Stimulated activated CD8-positive, alpha-beta memory T cell treated with anti-CD3 and anti-CD28 coated beads, Interleukin-12 subunit alpha, Interleukin-12 subunit beta, amount 100 ng/mL, for 24 hours (primary cell): ENCODE data around the gene MNAT1.
A peak's percentile ranks its signal among the peaks of the same experiment; 100 is the strongest.

Experiments
- DNase-seq: peaks from one replicate; pipeline ENCODE4 v3.0.0-alpha.2; 2020; ENCODE audit errors: extremely low read depth

Gene MNAT1

DNA sequence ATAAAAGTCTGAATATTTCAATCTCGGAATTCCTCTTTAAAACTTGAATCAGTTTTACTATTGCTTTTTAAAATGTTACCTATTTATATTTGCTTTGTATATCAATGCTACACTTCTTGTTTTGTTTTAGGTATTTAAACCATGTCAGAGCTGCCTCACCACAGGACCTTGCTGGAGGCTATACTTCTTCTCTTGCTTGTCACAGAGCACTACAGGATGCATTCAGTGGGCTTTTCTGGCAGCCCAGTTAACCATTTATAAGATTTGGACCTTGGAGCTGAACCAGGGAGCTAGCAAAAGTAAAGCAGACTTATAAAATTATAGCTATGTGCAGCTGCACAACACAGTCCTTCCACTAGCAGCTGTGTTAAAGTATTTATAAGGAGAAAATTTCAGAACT is 233.5 kb downstream of the MNAT1 start:
- DNase-seq: no peak

DNA sequence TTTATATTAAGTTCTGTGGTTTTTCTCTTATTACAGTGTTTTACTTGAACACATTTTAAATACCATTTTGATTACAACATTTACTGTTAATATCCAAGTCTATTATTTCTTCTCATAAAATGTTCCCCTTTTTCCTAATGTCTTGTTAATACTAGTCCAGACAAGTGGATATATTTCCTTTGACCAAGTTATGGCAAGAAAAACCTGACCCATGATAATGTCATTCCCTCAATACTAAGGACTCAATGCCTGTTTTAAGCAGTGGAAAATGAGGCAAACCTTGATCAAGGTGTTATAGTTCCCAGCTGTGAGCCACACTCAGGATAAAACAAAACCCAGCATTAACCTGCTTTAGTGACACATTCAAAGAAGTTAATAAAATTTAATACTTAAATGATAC is 234.1 kb downstream of the MNAT1 start:
- DNase-seq: no peak

DNA sequence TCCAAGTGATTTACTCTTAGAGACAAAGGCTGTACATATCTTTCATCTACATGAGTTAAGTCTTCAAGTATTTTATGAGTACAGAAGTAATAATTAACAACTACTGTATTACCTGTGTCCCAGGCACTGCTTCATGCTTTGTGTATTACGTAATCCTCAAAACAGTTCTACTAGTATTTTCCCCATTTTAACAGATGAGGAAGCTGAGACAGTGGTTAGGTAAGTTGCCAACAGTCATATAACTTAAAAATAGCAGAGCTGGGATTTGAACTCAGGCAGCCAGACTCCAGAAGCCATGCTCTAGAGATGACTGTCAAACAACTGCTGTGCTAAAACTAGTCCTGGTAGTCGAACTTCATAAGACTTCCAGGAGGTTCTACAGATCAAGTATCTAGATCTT is 235.6 kb downstream of the MNAT1 start:
- no peak for DNase-seq

GRCh38 chr14:60971271-60971670 is 236.7 kb downstream of the MNAT1 start:
- DNase-seq: no peak

DNA sequence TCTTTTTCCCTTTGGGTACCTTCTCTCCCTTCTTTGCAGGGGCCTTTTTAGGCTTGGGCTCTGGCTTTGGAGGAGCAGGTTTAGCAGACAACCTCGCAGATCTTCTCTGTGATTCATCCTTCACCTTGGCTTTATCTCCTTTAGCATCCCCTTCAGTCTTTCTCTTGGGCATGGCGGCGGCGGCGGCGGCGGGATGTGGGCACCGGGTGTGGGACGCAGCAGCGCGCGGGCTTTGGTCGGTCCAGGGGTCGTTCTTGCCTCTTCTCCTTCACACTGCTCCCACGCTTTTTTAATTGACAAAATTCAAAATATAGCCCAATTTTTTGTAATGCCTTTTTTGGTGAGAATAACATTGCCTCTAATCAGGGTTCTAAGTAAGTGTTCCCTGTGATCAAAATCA is 237.7 kb downstream of the MNAT1 start:
- DNase-seq: no peak

DNA sequence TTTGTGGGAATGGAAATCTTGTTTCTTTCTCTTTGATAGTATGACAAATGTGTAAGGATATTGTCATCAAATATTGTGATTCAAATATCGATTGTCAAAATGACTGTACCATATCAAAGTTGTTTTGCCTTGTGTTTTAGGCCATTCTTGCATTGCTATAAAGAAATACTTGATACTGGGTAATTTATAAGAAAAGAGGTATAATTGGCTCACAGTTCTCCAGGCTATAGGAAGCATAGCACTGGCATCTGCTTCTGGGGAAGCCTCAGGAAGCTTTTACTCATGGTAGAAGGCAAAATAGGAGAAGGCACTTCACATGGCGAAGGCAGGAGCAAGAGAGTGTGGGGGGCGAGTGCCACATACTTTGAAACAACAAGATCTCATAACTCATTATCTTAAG is 238.5 kb downstream of the MNAT1 start:
- DNase-seq: no peak

DNA sequence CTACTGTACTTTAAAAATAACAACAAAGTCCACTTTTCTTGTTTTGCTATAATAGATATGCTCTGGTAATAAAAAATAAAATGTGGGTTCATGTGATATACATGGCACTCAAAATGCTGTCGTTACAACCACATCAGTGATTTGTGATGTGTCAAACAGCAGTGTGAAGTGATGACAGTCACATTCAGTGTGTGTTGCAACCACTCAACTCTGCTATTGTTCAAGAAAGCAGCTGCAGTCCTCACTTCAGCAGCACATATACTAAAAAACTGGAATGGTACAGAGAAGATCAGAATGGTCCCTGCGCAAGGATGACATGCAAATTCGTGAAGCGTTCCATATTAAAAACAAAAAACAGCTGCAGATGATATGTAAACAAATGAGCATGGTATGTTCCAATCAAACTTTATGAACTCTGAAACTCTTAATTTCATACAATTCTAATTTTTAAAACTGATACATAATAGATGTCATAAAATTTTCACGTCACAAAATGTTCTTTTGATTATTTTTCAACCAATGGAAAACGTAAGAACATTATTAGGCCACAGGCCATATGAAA is 239.6 kb downstream of the MNAT1 start:
- no peak for DNase-seq

GRCh38 chr14:60975551-60975950 is 241.0 kb downstream of the MNAT1 start:
- DNase-seq: no peak

DNA sequence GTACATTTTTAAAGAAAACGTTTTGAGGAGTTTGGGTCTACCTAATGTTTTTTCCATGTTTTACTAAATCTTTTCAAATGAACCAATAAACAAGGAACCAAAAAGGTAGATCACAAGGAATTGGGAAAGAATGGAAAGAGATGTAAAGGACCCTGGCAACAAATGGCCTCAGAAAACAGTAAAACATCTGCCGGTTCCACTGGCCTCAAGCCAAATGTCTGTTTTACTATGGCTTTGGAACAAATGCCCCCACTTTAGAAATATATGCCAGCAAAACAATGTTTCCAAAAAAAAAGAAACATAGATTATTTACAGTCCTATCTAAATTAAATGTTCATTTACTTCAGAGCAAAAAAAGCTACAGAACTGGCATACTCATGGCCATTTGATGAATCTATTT is 243.3 kb downstream of the MNAT1 start:
- no peak for DNase-seq

- peak; percentile 80 for DNase-seq
Measured at GRCh38 chr14:60980811-60981632, 246.5 kb downstream of the MNAT1 start, which contains the start of the genes SLC38A6 and TRMT5. TSS of gene SLC38A6 (plus strand) at chr14:60981245. CDS start at chr14:60981278, 33 bp downstream. TSS of gene TRMT5 (minus strand) at chr14:60981079. CDS start at chr14:60980973, 106 bp downstream.

DNA sequence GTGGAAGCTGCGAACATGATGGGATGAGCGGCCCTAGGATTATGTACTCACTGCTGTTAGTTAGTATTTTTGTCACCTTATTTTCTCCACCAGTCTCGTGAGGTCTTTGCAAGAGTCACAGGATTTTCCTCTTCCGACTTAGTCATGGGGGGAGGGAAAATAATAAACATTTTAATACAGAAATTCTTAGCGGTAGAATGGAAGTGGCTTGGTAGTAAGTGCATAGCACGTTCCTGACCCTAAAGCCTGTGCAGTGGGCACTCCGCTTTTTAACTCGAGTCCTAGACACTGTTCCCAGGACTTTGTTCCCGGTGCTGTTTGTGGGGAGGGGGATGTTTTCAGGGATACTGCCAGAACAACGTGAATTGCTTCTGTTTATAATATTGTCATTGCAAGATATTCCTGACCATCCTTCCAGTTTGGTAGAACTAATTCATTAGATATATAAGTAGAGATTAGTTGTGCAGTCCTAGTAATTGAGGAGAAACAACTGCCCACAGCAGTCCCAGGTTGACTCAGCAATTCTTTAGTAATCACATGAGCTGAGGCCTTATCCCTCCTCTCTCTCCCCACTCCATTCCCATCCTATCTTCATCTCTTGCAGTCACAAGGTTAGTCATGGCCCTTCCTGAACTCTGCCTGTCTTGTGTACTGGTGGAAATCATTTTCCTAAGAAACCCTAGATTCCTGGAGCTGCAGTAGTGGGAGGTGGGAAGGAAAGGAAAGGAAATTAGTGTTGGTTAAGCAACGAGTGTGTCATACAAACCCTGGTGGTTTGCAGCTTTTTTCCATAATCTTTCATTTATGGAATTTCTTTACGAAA is 247.3 kb downstream of the MNAT1 start:
- no peak for DNase-seq

DNA sequence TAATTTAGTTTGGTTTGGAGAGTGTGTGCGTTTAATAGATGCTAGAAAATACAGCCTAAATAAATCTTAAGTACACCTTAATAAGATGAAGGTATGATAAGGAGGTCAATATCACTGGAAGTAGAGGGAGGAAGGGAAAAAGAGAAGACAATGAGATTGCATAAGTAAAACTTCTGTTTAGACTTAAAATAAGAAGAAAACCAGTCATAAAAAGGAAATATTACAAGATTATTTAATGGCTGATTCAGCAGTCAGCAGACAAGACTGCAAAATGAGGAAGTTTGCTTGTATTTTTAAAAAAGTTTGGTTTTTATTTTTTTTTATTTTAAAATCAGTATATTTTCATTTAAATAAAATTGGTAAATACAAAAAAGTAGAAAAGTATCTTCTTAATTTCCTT is 249.6 kb downstream of the MNAT1 start:
- DNase-seq: no peak

GRCh38 chr14:60986500-60986899 is 251.9 kb downstream of the MNAT1 start:
- no peak for DNase-seq

- no peak for DNase-seq
Measured at GRCh38 chr14:60989599-60989998, 255.0 kb downstream of the MNAT1 start.

GRCh38 chr14:60998617-60999016 is 264.1 kb downstream of the MNAT1 start:
- DNase-seq: no peak

- DNase-seq: no peak
Measured at GRCh38 chr14:60999536-60999935, 265.0 kb downstream of the MNAT1 start.

GRCh38 chr14:61003571-61003970 is 269.0 kb downstream of the MNAT1 start:
- DNase-seq: no peak

DNA sequence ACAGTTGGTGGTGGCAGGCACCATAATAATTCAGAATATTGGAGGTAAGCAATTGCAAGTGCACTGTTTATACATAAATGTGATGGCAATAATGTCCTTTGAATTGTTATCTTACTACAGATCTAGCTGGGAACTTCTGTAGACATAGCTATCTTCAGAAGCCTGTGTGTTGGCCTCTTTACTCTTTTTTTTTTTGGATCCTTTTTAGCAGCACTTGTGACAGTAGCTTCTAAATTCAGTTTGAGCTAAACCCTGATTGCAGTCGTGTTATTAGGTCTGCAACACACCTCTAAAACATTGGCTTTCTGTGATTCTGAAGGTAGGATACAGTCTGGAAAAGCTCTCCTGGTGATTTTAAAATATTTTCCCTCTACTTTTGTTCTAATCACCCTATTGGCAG is 285.0 kb downstream of the MNAT1 start:
- no peak for DNase-seq
